Measurements from ENCODE around the gene PEX3.

Gene PEX3, protein sequence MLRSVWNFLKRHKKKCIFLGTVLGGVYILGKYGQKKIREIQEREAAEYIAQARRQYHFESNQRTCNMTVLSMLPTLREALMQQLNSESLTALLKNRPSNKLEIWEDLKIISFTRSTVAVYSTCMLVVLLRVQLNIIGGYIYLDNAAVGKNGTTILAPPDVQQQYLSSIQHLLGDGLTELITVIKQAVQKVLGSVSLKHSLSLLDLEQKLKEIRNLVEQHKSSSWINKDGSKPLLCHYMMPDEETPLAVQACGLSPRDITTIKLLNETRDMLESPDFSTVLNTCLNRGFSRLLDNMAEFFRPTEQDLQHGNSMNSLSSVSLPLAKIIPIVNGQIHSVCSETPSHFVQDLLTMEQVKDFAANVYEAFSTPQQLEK

DNA sequence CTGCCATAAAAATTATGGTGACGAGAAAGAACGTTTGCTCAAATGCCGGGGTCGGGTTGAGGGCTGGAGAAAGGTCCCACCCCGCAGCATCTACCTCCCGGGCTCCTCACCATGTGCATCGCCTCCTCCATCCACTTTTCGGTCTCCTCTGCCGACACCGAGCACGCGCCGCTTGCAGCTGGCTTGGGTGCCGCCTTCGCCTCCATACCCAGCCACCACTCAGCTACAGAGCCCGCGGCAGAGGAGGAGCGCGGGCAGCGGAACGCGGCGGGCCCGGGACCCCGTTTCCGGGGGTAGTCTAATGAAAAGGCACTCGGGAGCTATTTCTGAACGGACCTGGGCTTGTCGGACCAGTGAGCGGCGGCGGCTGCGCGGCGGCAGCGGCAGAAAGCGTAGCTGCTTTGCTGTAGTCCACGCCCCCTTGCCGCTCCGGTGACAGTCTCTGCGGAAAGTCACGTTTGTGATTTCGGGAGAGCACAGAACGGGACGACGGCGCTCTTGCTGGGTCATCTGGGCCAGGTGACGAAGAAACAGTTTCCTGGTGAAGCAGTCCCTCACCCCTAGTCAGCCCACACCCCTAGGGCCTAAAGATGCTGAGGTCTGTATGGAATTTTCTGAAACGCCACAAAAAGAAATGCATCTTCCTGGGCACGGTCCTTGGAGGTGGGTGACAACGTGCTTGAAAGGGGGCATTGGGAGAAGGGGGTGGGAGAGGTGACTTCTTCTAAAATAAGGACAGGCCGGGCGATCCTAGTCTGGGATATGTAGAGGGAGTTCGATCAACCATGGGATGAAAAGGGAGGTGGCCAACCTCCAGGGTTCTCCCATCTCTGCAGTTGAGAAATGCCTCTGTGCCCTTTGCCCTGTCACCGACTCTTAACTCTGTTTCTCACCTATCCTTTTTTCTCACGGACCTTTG lies at the start of gene PEX3, which contains the start of gene ADAT2:
Gene PEX3 (plus strand): TSS at position 353 of the 919 bp plus-strand sequence. CDS start 238 bp downstream, at position 591.
Gene ADAT2 (minus strand): TSS at position 243 of the 919 bp plus-strand sequence. CDS start 37 bp downstream, at position 206.
- Histone ChIP-seq H3K9ac (ENCODE audit: low read length) (peak within 1 kb of the TSS; percentile 98), H3K27ac (ENCODE audit: low read depth, low read length) (peak within 1 kb of the TSS; percentile 87), H3K4me1 (ENCODE audit: insufficient read depth, low read length) (peaks cover 22% of the 10 kb centered on the region), H3K36me3 (ENCODE audit: insufficient read depth, low read length) (no peaks in the 10 kb centered on the region), H3K9me3 (ENCODE audit: low read length) (no peaks in the 10 kb centered on the region), H3K27me3 (ENCODE audit: control insufficient read depth in 1 of 2, insufficient read depth in 2 of 2, low read length in 2 of 2) (no peaks in the 10 kb centered on the region), H3K4me3 (ENCODE audit: low read depth in 1 of 2, low read length in 2 of 2) (peak within 1 kb of the TSS; percentile 73 to 99)

DNA sequence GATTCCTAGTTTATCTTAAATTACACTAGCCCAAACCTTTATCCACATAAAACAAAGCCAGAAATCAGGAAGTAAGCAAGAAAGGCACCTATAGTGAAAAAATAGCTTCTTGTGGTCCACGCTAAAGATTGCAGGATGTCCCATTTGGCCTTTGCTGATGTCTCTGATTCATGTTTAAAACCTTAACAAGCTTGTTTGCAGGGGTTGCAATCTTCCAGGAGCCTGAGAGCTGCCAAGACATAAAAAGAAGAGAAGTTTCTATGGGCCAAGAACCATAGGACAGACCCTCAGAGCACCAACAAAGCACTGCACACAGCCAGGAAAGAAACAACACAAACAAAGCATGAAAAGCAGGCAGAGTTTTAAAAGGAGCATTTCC lies 49.5 kb upstream of the PEX3 start:
- Histone ChIP-seq H3K27ac (ENCODE audit: low read depth, low read length) (no peak overlapping the region), H3K9me3 (ENCODE audit: low read length) (no peaks in the 10 kb centered on the region), H3K4me3 (ENCODE audit: low read depth in 1 of 2, low read length in 2 of 2) (no peak overlapping the region), H3K4me1 (ENCODE audit: insufficient read depth, low read length) (no peaks in the 10 kb centered on the region), H3K9ac (ENCODE audit: low read length) (no peak overlapping the region), H3K36me3 (ENCODE audit: insufficient read depth, low read length) (no peaks in the 10 kb centered on the region), H3K27me3 (ENCODE audit: control insufficient read depth in 1 of 2, insufficient read depth in 2 of 2, low read length in 2 of 2) (no peaks in the 10 kb centered on the region)

DNA sequence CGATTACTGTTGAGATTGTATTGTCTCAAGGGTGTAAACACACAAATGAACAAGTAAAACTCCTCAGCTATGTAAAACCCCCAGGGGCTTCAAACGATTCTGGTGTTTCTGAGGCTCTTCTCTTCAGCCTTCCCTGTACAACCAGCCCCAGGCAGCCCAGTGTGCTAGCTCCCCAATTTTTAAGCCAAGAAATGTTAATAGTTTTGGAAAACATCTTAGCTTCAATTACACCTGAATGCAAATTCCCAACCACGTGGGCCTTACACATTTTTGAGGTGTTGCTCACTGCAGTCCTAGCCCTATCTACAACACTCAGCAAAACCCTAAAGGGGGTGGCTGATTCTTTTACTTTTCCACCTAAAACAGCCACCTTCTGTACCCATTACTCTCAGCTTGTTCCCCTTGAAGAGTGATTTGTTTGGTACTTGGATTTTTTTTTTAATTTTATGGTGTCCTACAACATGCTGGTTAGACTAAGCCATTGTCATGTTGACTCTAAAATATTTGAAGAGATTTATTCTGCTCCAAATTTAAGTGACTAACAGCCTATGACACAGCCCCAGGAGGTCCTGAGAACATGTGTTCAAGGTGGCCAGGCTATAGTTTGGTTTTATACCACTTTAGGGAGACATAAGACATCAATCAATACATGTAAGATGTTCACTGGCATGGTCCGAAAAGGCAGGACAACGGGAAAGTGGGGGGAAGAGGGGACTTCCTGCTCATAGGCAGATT lies 48.8 kb upstream of the PEX3 start:
- no peak overlapping the region for H3K27ac ChIP-seq (ENCODE audit: low read depth, low read length)
- H3K9ac ChIP-seq (ENCODE audit: low read length): no peak overlapping the region
- no peaks in the 10 kb centered on the region for H3K4me1 ChIP-seq (ENCODE audit: insufficient read depth, low read length)
- no peaks in the 10 kb centered on the region for H3K9me3 ChIP-seq (ENCODE audit: low read length)
- H3K27me3 ChIP-seq (ENCODE audit: control insufficient read depth in 1 of 2, insufficient read depth in 2 of 2, low read length in 2 of 2): no peaks in the 10 kb centered on the region
- H3K36me3 ChIP-seq (ENCODE audit: insufficient read depth, low read length): no peaks in the 10 kb centered on the region
- no peak overlapping the region for H3K4me3 ChIP-seq (ENCODE audit: low read depth in 1 of 2, low read length in 2 of 2)

DNA sequence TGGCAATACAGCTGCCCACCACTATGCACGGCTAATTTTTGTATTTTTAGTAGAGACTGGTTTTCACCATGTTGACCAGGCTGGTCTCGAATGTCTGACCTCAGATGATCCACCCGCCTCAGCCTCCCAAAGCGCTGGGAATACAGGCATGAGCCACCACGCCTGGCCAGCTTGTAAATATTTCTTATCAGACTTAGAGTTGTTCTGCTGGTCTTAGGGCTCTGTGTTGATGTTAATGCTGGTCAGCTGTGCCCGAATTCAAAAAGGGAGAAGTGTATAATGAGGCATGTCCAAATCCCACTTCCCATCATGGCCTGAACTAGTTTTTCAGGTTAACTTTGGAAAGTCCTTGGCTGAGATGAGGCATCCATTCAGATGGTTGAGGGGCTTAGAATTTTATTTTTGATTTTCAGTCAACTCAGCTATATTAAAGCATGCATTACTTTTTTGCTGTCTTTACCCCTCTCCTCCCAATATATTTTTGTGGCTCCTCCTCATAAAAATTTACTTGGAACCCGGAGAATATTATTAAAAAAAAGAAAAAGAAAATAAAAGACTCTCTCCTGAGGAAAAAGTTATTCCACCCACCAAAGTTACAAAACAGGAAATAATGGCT lies 47.8 kb upstream of the PEX3 start:
- no peaks in the 10 kb centered on the region for H3K36me3 ChIP-seq (ENCODE audit: insufficient read depth, low read length)
- H3K27me3 ChIP-seq (ENCODE audit: control insufficient read depth in 1 of 2, insufficient read depth in 2 of 2, low read length in 2 of 2): no peaks in the 10 kb centered on the region
- H3K4me3 ChIP-seq (ENCODE audit: low read depth in 1 of 2, low read length in 2 of 2): no peak overlapping the region
- H3K27ac ChIP-seq (ENCODE audit: low read depth, low read length): no peak overlapping the region
- no peaks in the 10 kb centered on the region for H3K9me3 ChIP-seq (ENCODE audit: low read length)
- H3K9ac ChIP-seq (ENCODE audit: low read length): no peak overlapping the region
- no peaks in the 10 kb centered on the region for H3K4me1 ChIP-seq (ENCODE audit: insufficient read depth, low read length)

DNA sequence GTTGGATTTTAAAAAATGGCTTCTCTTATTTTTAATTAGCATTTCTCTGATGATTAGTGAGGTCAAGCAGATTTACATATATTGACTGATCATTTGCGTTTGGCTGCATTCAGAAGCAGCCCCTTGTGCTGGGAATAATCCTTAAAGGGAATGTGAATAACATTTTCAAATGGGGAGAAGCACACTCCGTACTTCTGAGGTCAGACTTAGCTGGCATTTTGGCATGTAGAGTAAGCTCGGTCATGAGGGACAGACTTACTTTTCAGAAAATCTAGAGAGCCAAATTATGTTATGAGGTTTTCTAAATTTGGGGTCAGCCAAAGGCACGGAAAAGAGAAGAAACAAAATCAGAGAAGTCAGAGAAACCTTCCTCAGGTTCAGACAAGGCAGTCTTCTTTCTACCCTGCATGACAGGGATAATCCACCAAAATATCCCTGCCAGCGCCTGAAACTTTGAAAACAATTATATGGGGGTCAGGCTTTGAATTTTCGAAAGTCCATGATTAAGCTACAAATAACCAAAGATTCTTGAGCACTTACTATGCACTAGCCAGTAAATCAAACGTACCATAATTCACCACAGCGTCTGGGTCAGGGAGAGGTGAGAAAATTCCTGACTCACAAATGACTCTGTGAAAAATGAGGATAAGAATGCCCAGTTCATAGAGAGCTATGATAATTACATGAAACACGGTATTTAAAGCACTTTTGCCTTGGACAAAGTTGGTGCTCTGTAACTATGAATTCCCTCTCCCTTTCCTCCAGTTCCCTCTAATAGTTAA lies 45.0 kb upstream of the PEX3 start:
- H3K9ac ChIP-seq (ENCODE audit: low read length): no peak overlapping the region
- H3K27me3 ChIP-seq (ENCODE audit: control insufficient read depth in 1 of 2, insufficient read depth in 2 of 2, low read length in 2 of 2): no peaks in the 10 kb centered on the region
- no peaks in the 10 kb centered on the region for H3K4me1 ChIP-seq (ENCODE audit: insufficient read depth, low read length)
- H3K4me3 ChIP-seq (ENCODE audit: low read depth in 1 of 2, low read length in 2 of 2): no peak overlapping the region
- H3K36me3 ChIP-seq (ENCODE audit: insufficient read depth, low read length): no peaks in the 10 kb centered on the region
- H3K9me3 ChIP-seq (ENCODE audit: low read length): no peaks in the 10 kb centered on the region
- H3K27ac ChIP-seq (ENCODE audit: low read depth, low read length): no peak overlapping the region

DNA sequence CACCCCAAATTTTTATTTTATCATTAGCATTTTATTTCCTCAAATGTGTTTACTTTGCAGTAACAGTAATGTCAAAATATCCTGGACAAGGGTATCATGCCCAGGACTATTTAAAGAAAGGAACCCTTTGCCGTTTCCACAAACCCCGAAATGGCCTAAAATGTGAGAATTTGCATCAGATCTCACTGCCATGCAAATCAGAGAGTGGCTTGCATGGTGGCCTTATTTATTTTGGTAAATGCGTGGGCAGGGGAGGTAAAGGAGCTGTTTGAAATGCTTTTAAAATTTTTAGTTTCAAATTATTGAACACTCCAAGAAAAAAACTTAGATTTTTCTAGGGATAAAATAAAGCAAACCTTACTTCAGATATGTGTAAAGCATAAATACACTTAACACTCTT lies 43.9 kb upstream of the PEX3 start:
- Histone ChIP-seq H3K27me3 (ENCODE audit: control insufficient read depth in 1 of 2, insufficient read depth in 2 of 2, low read length in 2 of 2) (no peaks in the 10 kb centered on the region), H3K4me3 (ENCODE audit: low read depth in 1 of 2, low read length in 2 of 2) (no peak overlapping the region), H3K9me3 (ENCODE audit: low read length) (no peaks in the 10 kb centered on the region), H3K27ac (ENCODE audit: low read depth, low read length) (no peak overlapping the region), H3K4me1 (ENCODE audit: insufficient read depth, low read length) (no peaks in the 10 kb centered on the region), H3K9ac (ENCODE audit: low read length) (no peak overlapping the region), H3K36me3 (ENCODE audit: insufficient read depth, low read length) (no peaks in the 10 kb centered on the region)

DNA sequence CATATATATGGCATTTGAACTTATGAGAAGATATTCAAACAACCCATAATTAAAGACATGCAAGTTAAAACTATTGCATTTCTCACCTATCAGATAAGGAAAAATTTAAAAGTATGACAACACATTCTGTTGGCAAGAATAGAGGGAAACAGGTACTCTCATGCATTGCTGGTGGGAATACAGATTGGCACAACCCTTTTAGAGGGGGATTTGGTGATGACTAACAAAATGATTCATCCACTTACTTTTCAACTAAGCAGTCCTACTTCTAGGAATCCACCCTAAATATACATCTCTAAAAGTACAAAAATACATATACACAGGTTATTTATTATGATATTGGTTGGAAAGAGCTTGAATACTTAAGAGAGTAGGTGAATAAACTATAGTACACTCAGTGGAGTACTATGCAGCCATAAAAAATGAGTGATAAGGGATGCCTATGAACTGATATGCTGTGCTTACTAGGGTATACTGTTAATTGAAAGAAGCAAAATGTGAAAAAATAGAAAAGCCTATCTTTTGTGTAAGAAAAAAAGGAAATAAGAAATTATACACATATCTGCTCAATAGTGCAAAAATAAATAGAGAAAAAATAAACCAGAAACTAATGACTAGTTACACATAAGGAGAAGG lies 42.3 kb upstream of the PEX3 start:
- no peak overlapping the region for H3K27ac ChIP-seq (ENCODE audit: low read depth, low read length)
- H3K36me3 ChIP-seq (ENCODE audit: insufficient read depth, low read length): no peaks in the 10 kb centered on the region
- no peak overlapping the region for H3K9ac ChIP-seq (ENCODE audit: low read length)
- H3K27me3 ChIP-seq (ENCODE audit: control insufficient read depth in 1 of 2, insufficient read depth in 2 of 2, low read length in 2 of 2): no peaks in the 10 kb centered on the region
- H3K9me3 ChIP-seq (ENCODE audit: low read length): no peaks in the 10 kb centered on the region
- H3K4me1 ChIP-seq (ENCODE audit: insufficient read depth, low read length): no peaks in the 10 kb centered on the region
- no peak overlapping the region for H3K4me3 ChIP-seq (ENCODE audit: low read depth in 1 of 2, low read length in 2 of 2)

DNA sequence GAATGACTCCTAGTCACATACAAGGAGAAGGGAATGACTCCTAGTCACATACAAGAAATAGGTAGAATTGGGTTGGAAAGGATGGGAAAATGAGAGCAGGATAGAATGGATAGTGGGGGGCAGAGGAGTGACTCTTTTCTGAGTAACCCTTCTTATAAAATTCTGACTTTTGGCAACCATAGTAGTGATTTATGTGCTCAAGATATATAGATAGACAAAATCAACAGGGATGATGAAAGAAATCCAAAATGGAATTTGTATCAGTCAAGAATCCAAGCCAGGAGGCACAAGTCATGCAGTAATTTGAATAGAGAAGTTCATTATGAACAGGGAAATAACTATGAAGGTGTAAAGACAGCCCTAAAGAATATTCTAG lies 41.8 kb upstream of the PEX3 start:
- Histone ChIP-seq H3K27ac (ENCODE audit: low read depth, low read length) (no peak overlapping the region), H3K36me3 (ENCODE audit: insufficient read depth, low read length) (no peaks in the 10 kb centered on the region), H3K27me3 (ENCODE audit: control insufficient read depth in 1 of 2, insufficient read depth in 2 of 2, low read length in 2 of 2) (no peaks in the 10 kb centered on the region), H3K9me3 (ENCODE audit: low read length) (no peaks in the 10 kb centered on the region), H3K4me3 (ENCODE audit: low read depth in 1 of 2, low read length in 2 of 2) (no peak overlapping the region), H3K4me1 (ENCODE audit: insufficient read depth, low read length) (no peaks in the 10 kb centered on the region), H3K9ac (ENCODE audit: low read length) (no peak overlapping the region)

DNA sequence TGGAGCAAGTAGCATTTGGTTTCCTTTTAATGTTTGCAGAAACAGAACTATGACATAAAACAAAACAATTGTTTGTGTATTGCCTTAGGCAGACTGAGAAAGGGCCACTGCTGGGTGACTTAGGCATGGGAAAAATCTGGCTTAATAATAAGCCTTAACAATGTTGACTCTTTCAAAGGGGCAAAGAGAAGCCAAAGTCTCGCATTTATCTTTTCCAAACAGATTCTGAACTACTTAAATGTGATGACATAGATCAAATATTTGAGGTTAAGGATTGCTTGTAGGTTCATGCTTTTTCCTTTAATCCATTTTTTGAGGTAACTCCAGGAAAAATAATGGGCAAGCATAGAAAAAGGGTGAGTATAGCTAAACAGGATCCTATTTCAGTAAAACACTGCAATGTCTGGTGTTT lies 39.7 kb upstream of the PEX3 start:
- Histone ChIP-seq H3K9ac (ENCODE audit: low read length) (no peak overlapping the region), H3K27ac (ENCODE audit: low read depth, low read length) (no peak overlapping the region), H3K27me3 (ENCODE audit: control insufficient read depth in 1 of 2, insufficient read depth in 2 of 2, low read length in 2 of 2) (no peaks in the 10 kb centered on the region), H3K4me3 (ENCODE audit: low read depth in 1 of 2, low read length in 2 of 2) (no peak overlapping the region), H3K9me3 (ENCODE audit: low read length) (no peaks in the 10 kb centered on the region), H3K36me3 (ENCODE audit: insufficient read depth, low read length) (no peaks in the 10 kb centered on the region), H3K4me1 (ENCODE audit: insufficient read depth, low read length) (no peaks in the 10 kb centered on the region)

DNA sequence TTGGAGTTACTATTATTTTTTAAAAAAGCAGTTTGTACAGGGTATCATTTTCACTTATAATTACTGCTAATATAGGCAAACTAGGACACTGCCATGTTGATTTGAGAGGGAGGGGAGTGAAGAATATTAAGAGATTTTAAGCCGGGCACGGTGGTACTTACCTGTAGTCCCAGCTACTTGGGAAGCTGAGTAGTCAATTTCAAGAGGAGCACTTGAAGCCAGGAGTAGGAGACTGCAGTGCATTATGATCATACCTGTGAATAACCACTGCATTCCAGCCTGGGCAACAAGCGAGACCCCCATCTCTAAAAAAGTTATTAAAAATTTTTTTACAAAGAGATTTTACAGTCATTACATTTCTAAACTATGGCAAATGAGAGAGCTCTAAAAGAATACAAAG lies 35.8 kb upstream of the PEX3 start:
- Histone ChIP-seq H3K9me3 (ENCODE audit: low read length) (no peaks in the 10 kb centered on the region), H3K36me3 (ENCODE audit: insufficient read depth, low read length) (no peaks in the 10 kb centered on the region), H3K4me1 (ENCODE audit: insufficient read depth, low read length) (peaks cover 5% of the 10 kb centered on the region), H3K27me3 (ENCODE audit: control insufficient read depth in 1 of 2, insufficient read depth in 2 of 2, low read length in 2 of 2) (no peaks in the 10 kb centered on the region), H3K9ac (ENCODE audit: low read length) (no peak overlapping the region), H3K4me3 (ENCODE audit: low read depth in 1 of 2, low read length in 2 of 2) (no peak overlapping the region), H3K27ac (ENCODE audit: low read depth, low read length) (no peak overlapping the region)
